ENCODE data around the gene SPATC1L.
A peak's percentile ranks its signal among the peaks of the same experiment; 100 is the strongest.

Gene SPATC1L

DNA sequence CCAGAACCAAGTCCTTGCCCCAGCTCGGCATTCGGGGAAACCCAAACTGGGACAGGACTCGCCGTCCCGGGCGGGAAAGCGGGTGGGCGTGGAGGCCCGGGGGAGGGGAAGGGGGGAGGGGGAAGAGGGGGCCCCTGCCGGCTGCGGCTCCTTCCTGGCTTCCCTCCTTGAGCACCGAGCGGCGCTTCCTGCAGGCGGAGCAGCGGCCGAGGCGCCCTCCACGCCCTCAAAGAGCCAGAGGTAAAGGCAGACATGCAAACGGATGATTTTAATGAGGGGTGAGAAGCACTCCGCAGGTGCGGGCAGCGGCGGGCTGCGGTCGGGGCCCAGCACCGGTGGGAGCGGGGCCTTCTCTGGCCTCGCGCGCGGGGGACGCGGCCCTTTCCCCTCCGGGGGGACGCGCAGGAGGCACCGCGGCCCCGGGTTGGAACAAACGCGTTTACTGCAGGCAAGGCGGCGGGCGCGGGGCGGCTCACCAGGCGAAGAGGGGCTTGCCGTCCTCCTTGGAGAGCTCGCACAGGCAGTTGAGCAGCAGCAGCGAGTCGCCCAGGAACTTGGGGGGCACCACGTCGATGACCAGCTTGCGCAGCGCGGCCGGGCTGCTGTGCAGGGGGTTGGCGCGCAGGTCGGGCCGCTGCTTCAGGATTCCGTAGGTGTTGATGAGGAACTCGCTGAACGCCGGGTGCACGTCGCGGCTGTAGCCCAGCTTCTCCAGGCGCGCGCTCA lies 23.2 kb downstream of the SPATC1L start:
- no peak for DNase-seq

- no peak for DNase-seq
These were observed 23.7 kb downstream of the SPATC1L start for GRCh38 chr21:46160657-46160906.

DNA sequence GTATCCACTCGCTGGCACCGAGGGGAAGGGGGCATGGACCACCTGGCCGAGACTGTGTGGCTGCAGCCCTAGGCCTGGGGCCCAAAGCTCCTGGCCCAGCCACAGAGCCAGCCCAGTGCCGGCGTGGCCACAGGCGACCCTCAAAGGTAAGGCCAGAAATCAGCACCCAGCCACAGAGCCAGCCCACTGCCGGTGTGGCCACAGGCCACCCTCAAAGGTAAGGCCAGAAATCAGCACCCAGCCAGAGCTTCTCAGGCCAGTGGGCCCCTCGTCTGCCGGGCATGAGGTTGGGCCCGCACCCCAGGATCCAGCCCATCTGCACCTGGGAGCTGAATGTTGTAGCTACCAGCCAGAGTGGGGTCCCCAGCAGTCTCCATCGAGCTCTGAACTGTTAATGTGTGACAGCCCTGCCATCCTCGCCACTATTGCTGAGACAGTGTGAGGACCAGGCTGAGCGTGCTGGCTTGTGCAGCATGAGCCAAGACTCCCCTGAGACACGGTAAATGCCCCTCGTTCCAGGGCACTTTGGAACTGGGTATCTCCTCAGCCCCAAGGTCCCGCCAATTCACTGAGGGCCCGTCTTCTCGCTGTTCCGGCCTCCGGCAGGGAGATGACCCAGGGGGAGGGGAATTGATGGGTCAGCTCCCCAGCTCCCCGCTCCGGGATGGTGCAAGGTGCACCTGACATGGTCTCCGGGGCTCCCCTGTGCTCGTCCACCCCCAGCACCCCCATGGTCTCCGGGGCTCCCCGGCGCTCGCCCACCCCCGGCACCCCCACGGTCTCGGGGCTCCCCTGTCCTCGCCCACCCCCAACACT lies 24.2 kb downstream of the SPATC1L start:
- no peak for DNase-seq

DNA sequence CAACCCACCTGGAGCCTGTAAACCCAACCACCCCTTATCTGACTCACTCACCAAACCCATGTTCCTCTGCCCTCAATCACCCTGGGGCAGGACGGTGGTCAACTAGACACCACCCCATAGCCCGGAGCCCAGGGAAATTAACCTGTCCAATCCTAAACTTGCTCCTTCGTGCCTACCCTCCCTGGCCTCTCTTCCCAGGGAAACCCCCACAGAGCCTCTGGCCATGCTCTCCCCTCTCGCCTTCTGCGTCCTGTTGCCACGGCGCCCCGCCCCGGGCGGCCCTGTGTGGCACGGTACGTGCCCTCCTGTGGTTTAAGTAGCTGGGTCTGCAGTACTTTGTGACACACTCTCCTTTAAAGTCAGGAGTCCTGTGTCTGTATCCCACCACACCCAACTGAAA lies 24.9 kb downstream of the SPATC1L start:
- no peak for DNase-seq

GRCh38 chr21:46158666-46159300 lies 25.5 kb downstream of the SPATC1L start:
- DNase-seq = no peak

DNA sequence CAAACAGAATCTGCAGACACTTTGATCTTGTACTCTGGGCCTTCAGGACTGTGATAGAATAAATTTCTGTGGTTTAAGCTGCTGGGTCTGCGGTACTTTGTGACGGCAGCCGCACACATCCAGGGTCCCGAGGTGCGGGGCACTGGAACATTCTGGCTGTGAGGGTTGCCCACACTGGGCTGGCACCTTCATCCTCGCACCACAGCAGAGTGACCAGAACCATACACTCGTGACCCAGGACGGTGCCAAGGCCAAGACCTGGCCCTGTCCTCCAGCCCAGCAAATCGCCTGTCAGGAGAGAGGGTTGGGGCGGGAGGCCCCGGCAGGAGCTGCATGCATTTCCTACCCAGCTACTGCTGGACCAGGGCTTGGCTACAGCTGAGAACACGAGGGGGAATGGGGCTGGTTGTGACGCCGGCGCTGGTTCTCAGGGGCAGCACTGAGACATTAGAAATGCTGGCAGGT lies 26.2 kb downstream of the SPATC1L start:
- DNase-seq = no peak

DNA sequence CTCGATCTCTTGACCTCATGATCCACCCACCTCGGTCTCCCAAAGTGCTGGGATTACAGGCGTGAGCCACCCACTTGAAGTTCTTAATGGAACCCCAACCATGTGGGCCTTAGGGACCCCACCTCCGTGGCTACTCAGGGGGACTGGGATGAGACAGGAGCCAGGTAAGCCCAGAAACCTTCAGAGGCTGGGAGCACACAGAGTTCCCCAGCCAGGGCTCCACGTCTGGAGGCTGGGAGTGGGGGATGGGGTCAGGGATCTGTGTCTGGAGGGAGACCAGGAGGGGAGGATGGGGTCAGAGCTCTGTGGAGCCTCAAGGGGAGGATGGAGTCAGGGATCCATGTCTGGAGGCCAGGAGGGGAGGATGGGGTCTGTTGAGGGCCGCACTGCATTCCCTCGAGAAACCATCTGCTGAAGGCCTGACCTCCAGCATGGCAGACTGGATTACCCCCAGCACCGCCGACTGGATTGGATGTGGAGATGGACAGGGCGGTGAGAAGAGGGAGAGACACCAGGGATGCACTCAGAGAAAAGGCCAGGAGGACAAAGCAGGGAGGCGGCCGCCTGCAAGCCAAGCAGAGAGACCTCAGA lies 26.8 kb downstream of the SPATC1L start:
- DNase-seq = no peak

DNA sequence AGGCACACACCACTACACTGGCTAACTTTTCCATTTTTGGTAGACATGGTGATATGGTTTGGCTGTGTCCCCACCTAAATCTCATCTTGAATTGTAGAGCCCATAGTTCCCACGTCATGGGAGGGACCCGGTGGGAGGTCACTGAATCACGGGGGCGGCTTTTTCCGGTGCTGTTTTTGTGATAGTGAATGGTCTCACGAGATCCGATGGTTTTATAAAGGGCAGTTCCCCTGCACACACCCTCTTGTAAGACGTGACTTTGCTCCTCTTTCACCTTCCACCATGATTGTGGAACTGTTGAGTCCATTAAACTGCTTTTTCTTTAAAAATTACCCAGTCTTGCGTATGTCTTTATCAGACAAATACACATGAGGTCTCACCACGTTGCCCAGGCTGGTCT lies 27.6 kb downstream of the SPATC1L start:
- DNase-seq = no peak

GRCh38 chr21:46156378-46156645 lies 27.9 kb downstream of the SPATC1L start:
- DNase-seq = no peak

GRCh38 chr21:46155514-46156377 lies 28.5 kb downstream of the SPATC1L start, which contains the start of gene FTCD:
TSS of gene FTCD (minus strand) at chr21:46155579. CDS start at chr21:46155523, 56 bp downstream.
- DNase-seq = no peak

DNA sequence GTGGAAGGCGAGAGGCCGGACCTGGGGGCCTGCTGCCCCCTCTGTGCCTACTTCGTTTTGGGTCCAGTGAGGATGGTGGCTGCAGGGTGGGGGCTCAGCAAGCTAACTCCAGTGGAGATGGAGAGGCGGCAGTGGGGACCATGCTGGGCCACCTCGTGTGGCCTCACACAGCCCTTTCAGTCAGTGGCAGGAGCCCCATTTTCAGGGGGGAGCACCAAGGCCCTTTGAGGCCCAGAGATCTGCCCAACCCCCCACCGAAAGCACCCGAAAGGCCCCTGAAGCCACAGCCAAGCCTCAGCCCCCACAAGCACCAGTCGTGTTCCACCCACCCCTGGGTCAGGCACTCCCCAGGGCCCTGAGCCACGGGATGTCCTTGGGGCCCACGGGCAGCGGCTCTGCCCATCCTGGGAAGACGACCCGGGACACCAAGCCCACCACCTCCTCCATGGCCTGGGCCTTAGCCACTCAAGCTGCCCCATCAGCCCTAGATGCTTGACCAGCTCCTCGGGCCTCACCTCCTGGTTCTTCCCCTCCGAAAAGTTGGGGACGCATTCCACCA lies 29.2 kb downstream of the SPATC1L start:
- DNase-seq = no peak

DNA sequence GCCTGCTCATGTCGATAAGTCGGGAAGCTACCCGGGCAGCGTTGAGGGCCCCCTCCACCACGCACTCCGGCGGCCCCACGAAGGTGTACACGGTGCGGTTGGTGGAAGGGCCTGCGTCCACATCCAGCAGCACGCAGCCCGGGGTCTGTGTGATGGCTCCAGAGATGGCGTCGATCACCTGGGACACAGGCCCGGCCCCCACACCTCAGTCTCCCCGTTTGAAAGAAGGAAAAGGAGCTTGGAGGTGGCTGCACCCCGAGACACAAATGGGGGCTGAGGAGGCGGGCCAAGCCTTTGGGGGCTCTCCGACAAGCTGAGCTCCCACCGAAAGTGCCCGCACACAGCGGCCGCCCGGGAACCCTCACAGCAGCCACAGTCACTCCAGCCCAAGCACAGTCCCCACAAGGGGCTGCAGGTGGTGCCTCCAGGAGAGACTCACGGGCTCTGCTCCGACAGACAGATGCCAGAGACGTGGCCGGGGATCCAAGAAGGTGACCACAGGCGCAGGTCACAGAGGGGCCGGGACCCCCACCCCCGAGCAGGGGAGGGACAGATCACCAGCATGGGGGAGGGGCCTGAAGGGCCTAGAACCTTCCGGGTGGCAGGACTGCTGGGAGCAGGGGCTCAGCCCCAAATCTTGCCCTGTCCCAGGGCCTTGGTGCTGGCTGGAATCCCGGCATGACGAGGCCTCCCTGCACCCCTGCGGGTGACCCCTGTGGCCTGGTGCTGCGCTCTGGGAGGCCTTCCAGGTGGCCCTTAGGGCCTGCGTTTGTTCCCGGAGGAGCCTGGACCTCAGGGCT lies 29.9 kb downstream of the SPATC1L start:
- DNase-seq = no peak

- peak; percentile 34 to 50 for DNase-seq
These were observed 30.8 kb downstream of the SPATC1L start for GRCh38 chr21:46153247-46154154.

DNA sequence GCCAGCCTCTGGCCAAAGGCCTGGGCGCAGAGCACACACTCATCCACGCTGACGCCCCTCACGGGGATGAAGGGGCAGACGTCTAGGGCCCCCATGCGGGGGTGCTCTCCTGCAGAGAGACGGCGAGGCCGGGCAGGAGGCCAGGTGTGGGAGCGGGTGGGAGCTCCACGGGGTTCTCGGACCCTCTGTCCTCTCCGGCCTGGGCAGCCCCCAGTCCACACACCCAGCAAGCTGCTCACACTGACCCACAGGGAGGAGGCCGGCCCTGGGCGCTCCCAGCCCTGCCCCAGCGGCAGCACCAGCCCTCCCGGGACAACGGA lies 31.4 kb downstream of the SPATC1L start:
- no peak for DNase-seq

DNA sequence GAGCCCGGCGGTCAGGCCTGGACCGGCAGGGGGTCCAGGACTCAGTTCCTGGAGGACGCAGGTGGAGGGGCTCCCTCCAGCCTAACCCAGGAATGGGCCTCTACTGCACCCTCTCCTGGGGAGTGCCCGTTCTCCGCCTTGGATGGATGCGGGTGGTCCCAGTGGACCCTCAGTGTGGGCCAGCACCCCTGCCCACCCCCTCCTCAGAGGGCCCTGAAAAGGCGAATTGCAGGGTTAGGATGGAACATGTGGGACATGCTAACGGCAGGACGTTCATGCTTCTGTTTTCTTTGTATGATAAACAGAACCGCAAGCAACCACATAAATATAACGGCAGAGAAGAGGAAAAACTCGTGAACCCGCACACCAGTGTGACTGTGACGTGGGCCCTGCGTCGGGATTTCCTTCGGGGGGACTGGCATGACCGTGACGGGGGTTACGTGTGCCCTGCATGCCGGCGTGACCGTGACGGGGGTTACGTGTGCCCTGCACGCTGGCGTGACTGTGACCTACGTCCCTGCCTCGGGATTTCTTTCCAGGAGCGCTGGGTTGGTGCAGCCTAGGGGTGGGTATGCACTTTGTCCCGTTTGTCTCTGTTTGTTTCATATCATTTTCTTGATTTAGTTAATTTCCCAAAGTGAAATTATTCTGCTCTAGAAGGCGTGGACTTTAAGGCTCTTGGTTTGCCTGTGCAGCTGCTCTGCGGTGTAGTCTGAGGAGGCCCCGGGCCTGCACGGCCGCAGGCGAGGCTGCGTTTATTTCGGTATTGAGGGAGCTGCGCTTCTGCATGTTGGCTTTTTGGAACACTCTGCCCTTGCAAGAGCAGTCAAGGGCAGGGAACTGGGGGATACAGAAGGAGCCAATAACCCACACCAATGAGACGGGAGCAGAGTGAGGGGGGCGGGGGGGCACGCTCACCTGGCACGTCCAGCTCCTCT lies 32.0 kb downstream of the SPATC1L start:
- no peak for DNase-seq

- DNase-seq = no peak
These were observed 32.8 kb downstream of the SPATC1L start for GRCh38 chr21:46151261-46151988.

DNA sequence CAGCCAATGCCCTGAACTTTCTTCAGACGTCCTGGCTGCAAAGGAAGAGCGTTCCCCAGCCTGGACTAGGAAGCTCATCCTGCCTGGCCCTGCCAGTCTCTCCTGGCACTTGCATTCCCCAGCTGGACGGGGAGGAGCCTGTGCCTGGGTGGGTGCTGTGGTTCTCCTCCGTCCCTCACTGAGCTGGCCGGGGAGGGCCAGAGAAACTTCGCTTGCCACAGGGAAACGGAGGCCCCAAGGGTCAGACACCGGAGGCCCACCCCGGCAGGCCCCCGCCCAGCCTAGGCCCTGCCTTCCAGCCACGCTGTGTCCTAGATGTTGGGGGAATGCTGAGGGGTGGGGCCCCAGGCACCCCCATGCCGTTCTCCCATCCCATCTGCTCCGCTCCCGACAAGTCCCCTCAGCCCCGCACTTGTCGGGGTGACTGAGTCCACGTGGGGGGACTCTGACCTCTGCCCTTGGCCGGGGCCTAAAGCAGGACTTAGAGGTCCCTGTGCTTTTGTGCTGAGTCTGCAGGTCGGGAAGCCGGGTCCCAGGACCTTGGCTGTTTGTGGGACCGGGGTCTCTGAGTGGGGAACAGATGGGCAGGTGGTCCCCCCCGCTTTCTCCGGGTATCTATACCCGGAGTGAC lies 33.7 kb downstream of the SPATC1L start:
- no peak for DNase-seq

GRCh38 chr21:46150073-46150472 lies 34.2 kb downstream of the SPATC1L start:
- no peak for DNase-seq

All from SHP77 (cell line).